ENCODE data around the gene AMPD3.

- TF ChIP-seq POLR2A (IDR thresholded peaks at IDR 0.05) (no peak), EP300 (IDR thresholded peaks at IDR 0.05) (no peak)
Measured at GRCh38 chr11:10439351-10439750, 15.7 kb upstream of the AMPD3 start.

Data from ovary (tissue), 1 donor.